Omental fat pad (tissue), 4 donors: Measurements from ENCODE around the gene ME3. TPM values are rescaled to one million over a fixed set of nuclear protein-coding genes. Genes with fewer than 3 reads are reported as not detected.

ENCODE experiments used
- ATAC-seq: fragments of 150-250 bp; one replicate; pipeline ENCODE4 v1.9.1; 2016; ENCODE audit warnings: mild to moderate bottlenecking, moderate library complexity; ENCODE audit not compliant: low FRiP score
- DNase-seq: peaks from one replicate; pipeline ENCODE4 v3.0.0-alpha.2; 2019; ENCODE audit warnings: low spot score
- total RNA-seq, 4 donors: library from RNA; depleted of rRNA; stranded (reverse); fragments of >200 nt; gene quantifications; one replicate each; pipeline ENCODE4 v1.1.0, GENCODE V29; 2016
- TF ChIP-seq, protein P1 (sequence below), 3 donors: fragments of 450-650 bp; IDR thresholded peaks; one replicate each; pipeline ENCODE4 v1.5.1; 2016 to 2017; ENCODE audit warnings: antibody characterized with exemption in 3 of 3, mild to moderate bottlenecking in 3 of 3, moderate library complexity in 2 of 3

Gene ME3
- total RNA-seq, 4 donors from 2014 or later: 28.4 to 93.0 (median 80.1) TPM

DNA sequence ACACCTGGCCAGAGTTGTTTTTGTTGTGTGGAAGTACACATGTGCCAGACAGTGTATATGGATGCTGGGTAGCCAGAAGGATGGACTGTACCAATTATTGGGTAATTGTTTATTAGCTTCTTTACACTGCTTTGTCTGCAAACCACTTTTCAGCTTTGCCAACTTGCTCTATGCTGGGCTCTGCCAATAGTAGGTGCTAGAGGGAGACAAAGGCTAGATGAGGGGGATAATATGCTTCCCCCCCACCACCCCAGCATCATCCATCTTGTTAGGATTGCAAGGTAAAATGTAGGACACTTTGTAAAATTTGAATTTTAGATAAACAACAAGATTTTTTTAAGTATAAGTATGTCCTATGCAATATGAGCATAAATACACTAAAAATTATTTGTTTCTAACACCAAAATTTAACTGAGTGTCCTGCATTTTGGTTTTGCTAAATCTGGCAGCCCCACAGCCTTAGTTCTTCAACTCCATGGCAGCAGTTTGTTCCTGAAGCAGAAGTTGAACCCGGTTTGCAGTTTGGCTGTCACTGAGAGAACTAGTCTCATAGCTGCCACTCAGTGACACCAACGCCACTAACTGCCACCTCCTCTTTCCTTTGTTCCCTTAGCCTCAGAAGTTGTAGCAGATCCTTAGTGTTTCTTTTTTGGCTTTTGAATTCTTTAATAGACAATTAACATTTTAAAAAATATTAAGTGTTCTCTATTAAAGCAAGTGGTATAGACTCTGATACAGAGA is 219.0 kb downstream of the ME3 start:
- TF ChIP-seq, protein P1, sequence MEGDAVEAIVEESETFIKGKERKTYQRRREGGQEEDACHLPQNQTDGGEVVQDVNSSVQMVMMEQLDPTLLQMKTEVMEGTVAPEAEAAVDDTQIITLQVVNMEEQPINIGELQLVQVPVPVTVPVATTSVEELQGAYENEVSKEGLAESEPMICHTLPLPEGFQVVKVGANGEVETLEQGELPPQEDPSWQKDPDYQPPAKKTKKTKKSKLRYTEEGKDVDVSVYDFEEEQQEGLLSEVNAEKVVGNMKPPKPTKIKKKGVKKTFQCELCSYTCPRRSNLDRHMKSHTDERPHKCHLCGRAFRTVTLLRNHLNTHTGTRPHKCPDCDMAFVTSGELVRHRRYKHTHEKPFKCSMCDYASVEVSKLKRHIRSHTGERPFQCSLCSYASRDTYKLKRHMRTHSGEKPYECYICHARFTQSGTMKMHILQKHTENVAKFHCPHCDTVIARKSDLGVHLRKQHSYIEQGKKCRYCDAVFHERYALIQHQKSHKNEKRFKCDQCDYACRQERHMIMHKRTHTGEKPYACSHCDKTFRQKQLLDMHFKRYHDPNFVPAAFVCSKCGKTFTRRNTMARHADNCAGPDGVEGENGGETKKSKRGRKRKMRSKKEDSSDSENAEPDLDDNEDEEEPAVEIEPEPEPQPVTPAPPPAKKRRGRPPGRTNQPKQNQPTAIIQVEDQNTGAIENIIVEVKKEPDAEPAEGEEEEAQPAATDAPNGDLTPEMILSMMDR (IDR thresholded peaks at IDR 0.05): no peak
- ATAC-seq: no peak
- DNase-seq: no peak

DNA sequence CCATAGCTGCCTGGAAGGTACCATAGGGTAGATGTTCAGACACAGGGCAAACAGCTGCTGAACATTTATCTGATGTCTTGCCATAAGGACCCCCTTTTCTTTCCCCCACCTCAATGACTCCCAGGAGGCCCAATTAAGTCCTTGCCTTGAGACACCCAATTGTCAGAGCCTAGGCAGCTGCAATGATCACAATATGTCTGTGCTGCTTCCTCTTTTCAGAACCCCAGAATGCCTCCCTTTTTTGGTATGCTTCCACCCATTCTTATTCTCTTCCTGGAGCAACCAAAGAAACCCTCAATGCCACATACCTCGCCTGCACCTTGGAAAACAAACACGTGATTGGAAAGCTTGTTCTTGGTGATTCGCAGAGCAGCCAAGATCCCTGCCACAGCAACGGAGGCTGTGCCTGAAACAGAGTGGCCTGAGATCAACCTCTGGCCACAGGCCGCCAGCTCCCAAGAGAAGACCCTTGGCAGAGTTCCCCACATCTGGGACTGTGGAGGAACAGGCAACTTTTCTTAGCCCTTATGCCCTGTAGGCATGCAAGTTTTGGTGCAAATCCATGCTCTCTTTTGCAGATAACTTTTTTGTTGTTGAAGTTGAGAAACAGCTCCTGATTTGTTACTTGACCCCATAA is 222.3 kb downstream of the ME3 start:
- TF ChIP-seq, protein P1 (IDR thresholded peaks at IDR 0.05): no peak
- no peak for ATAC-seq
- DNase-seq: no peak

DNA sequence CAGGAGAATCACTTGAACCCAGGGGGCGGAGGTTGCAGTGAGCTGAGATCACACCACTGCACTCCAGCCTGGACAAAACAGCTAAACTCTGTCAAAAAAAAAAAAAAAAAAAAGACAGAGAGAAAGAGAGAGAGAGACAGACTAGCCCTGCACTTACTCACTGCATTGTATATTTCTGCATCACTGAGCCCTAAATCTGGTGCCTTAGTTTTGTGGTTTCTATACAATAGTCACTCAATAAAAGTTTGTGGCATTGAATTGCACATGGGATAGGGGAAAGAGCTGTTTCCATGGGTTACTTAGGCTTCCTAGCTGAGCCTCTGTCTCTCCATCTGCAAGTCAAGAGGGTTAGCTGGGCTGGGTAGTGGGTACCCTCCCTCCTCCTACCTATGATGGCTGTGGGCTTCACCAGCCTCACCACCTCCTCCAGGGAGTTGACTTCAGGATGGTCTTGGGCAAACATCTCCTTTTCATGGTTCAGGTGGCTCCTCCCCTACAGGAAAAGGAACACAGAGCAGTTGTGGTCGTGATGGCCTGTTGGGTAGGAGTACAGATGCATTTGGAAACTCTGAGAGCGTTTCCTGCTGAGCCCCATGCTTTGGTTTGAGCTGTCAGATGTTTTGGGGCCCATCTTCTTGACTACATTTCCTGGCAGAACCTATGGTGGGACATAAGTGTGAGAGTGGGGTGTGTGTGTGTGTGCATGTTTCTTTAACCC is 224.5 kb downstream of the ME3 start:
- ATAC-seq (no peak), DNase-seq (no peak)
- TF ChIP-seq, protein P1 (IDR thresholded peaks at IDR 0.05): no peak

DNA sequence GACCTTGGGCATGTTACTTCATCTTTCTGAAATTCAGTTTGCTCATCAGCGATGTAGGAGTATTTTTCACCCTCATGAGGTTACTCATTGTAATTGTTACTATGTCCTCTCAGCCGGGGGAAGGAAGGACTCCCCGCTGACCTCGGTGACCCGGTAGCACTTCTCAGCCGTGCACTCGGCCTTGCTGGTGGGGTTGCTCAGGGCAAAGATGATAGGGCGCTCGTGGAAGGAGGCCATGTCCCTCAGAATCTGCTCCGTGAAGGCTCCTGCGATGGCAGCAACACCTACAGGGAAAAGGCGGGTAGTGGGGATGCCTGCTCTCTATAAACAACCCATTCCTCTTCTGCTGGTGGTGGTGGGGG is 225.5 kb downstream of the ME3 start:
- DNase-seq: no peak
- ATAC-seq: no peak
- TF ChIP-seq, protein P1 (IDR thresholded peaks at IDR 0.05): no peak

DNA sequence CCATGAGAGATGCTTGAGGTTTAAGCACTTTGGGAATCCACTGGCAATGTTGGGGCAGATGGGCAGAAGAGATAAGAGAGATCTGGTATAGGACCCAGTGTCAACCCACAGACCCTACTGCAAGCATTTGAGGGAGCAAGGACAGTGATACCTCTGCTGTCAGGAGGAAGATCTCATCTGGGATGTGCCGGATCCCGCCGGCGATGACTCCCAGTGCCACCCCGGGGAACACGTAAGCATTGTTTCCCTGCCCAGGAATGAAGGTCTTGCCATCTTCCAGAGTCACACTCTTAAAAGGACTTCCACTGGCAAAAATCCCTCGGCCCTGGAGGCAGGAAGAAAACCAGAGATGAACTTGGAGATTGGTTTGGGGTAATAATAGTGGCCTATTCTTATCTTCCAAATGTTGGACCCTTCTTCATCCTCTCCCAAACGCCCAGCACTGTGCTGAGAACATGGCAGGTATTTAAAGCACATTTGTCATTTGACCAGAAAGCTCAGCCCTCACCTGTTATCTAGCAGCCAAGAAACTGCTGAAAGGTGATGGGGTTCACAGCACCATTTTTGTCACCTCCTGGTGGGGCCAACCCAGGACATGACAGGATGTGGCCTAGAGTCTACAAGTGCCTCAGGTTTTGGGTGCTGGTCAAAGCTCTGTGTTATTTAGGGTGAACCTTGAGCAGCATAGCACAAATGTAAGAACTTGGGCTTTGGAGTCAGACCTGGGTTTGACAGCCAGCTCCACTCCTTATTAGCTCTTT is 226.1 kb downstream of the ME3 start:
- no peak for ATAC-seq
- DNase-seq: no peak

DNA sequence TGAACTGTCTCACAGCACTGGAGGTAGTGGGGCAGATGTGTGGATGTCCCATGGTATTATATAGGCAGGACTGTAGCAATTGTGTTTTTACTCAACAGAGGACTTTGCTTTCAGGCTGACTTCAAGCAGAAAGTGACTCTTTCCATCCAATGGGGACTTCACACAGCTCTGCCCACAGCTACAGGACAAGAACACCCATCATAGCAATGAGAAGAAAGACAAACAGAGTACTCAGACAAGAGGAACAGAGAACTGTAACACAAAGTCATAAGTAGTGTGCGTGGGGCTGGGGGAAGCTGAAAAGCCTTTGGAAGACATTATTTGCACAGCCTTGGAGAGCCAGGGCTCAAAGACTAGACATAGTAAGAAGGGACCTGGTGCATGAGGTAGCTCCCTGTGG is 227.4 kb downstream of the ME3 start:
- DNase-seq: no peak
- TF ChIP-seq, protein P1 (IDR thresholded peaks at IDR 0.05): no peak
- ATAC-seq: no peak

More for the DNA sequence above, 226.1 kb downstream of the ME3 start:
- TF ChIP-seq, protein P1 (IDR thresholded peaks at IDR 0.05): no peak
